Suprapubic skin (tissue), 4 donors: ENCODE data around the gene SUSD4. TPM values are rescaled to one million over a fixed set of nuclear protein-coding genes. Genes with fewer than 3 reads are reported as not detected.

Source experiments
- DNase-seq, 2 donors: peaks; one replicate each; pipeline ENCODE4 v3.0.0-alpha.2; 2019; ENCODE audit warnings: low spot score in 2 of 2
- H3K27ac ChIP-seq: fragments of 200-600 bp; sonication (generic); one replicate; pipeline ENCODE4 v1.5.1; 2019
- H3K27me3 ChIP-seq: fragments of 200-600 bp; sonication (generic); one replicate; pipeline ENCODE4 v1.5.1; 2019
- H3K36me3 ChIP-seq: fragments of 200-600 bp; sonication (generic); one replicate; pipeline ENCODE4 v1.5.1; 2019
- H3K4me1 ChIP-seq: fragments of 200-600 bp; sonication (generic); one replicate; pipeline ENCODE4 v1.5.1; 2019
- H3K4me3 ChIP-seq: fragments of 200-600 bp; sonication (generic); one replicate; pipeline ENCODE4 v1.5.1; 2019; ENCODE audit warnings: mild to moderate bottlenecking
- H3K9me3 ChIP-seq: fragments of 200-600 bp; sonication (generic); one replicate; pipeline ENCODE4 v1.5.1; 2019
- CTCF ChIP-seq, 2 donors: fragments of 200-600 bp in 1 of 2; fragments of 450-650 bp in 1 of 2; sonication (generic) in 1 of 2; IDR thresholded peaks; one replicate each; pipeline ENCODE4 v1.5.1; 2016 to 2019; ENCODE audit warnings: antibody characterized with exemption in 2 of 2, mild to moderate bottlenecking in 1 of 2, moderate library complexity in 1 of 2
- EP300 ChIP-seq: sonication (generic); formaldehyde crosslinking; IDR thresholded peaks from one replicate; pipeline ENCODE4 v1.6.1; 2017; ENCODE audit warnings: antibody characterized with exemption
- POLR2A ChIP-seq, 2 donors: fragments of 450-650 bp; IDR thresholded peaks; one replicate each; pipeline ENCODE4 v1.6.1; 2017; ENCODE audit warnings: antibody characterized with exemption in 2 of 2, mild to moderate bottlenecking in 2 of 2, moderate library complexity in 2 of 2
- POLR2AphosphoS5 ChIP-seq, 3 donors: sonication (generic); formaldehyde crosslinking; IDR thresholded peaks; one replicate each; pipeline ENCODE4 v1.6.1; 2017; ENCODE audit warnings: antibody characterized with exemption in 3 of 3
- WGBS: methylation state at CpG from one replicate; pipeline ENCODE4 v1.1.5; 2018; 5-methylcytosine and 5-hydroxymethylcytosine counted together
- total RNA-seq, 4 donors: library from RNA; depleted of rRNA; stranded (reverse); fragments of >200 nt; gene quantifications; one replicate each; pipeline ENCODE4 v1.1.0, GENCODE V29; 2016

The SUSD4 gene
- total RNA-seq, 4 donors from 2014 or later = 3.3 to 11.3 (median 6.7) TPM

GRCh38 chr1:223209293-223209898 lies 154.6 kb downstream of the SUSD4 start:
- no peaks in the 10 kb centered on the region for H3K9me3 ChIP-seq
- TF ChIP-seq EP300 (no peak), CTCF (IDR thresholded peaks at IDR 0.05) (no peak), POLR2A (IDR thresholded peaks at IDR 0.05) (no peak), POLR2AphosphoS5 (IDR thresholded peaks at IDR 0.05) (no peak)
- no peak overlapping the region for H3K4me3 ChIP-seq
- H3K27ac ChIP-seq = no peak overlapping the region
- no peak for DNase-seq
- WGBS = 89% methylated on average over 7 of the region's 7 CpGs
- peaks cover 3% of the 10 kb centered on the region for H3K27me3 ChIP-seq
- H3K4me1 ChIP-seq = no peaks in the 10 kb centered on the region
- no peaks in the 10 kb centered on the region for H3K36me3 ChIP-seq

- 73% methylated on average over 13 of the region's 13 CpGs for WGBS
- no peak overlapping the region for H3K4me3 ChIP-seq
Observed at GRCh38 chr1:223208164-223209076, 155.6 kb downstream of the SUSD4 start.

DNA sequence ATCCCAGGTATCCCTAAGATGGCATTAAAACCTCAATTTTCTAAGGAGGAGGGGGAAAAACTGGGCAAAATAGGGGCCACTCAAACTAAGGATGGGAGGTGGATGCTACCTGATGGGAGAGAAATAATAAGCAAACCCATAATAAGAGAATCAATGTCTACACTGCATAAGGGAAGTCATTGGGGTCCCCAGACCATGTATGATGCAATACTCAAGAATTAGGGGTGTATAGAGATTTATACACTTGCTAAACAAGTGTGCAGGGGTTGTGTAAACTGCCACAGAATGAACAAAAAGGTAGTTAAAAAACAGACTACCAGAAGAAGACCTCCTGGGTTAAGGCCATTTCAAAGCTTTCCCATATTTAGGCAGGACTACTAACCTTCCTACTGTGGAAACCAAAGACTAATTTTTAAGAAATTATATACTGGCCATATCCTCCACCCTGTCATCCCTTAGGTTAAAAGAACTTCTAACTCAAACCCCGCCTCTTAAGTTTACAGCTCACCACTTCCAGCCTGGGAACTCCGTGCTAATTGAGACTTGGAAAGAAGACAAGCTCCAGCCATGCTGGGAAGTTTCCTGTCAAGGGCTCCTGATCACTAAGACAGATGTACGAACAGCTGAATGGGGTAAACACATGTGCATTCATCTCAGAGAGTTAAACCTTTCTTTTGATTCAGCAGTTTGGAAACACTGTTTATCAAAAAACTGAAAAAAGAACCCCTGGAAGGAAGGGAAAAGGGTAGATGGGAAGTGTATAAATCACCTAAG lies 156.5 kb downstream of the SUSD4 start:
- no peaks in the 10 kb centered on the region for H3K36me3 ChIP-seq
- H3K9me3 ChIP-seq = no peaks in the 10 kb centered on the region
- TF ChIP-seq POLR2AphosphoS5 (IDR thresholded peaks at IDR 0.05) (no peak), POLR2A (IDR thresholded peaks at IDR 0.05) (no peak), EP300 (no peak), CTCF (IDR thresholded peaks at IDR 0.05) (no peak)
- H3K27me3 ChIP-seq = peaks cover 3% of the 10 kb centered on the region
- no peak overlapping the region for H3K4me3 ChIP-seq
- H3K4me1 ChIP-seq = no peaks in the 10 kb centered on the region
- H3K27ac ChIP-seq = no peak overlapping the region
- 46% methylated on average over 3 of the region's 3 CpGs for WGBS
- no peak for DNase-seq

More at GRCh38 chr1:223208164-223209076, 155.6 kb downstream of the SUSD4 start:
- H3K36me3 ChIP-seq = no peaks in the 10 kb centered on the region
- DNase-seq = no peak
- TF ChIP-seq EP300 = no peak
- TF ChIP-seq POLR2A (IDR thresholded peaks at IDR 0.05) = no peak
- no peak for TF ChIP-seq CTCF (IDR thresholded peaks at IDR 0.05)
- no peak for TF ChIP-seq POLR2AphosphoS5 (IDR thresholded peaks at IDR 0.05)
- no peaks in the 10 kb centered on the region for H3K9me3 ChIP-seq
- H3K27ac ChIP-seq = no peak overlapping the region
- H3K27me3 ChIP-seq = peaks cover 3% of the 10 kb centered on the region
- no peaks in the 10 kb centered on the region for H3K4me1 ChIP-seq

GRCh38 chr1:223204424-223204823 lies 159.6 kb downstream of the SUSD4 start:
- no peaks in the 10 kb centered on the region for H3K9me3 ChIP-seq
- peaks cover under 1% of the 10 kb centered on the region for H3K27me3 ChIP-seq
- no peaks in the 10 kb centered on the region for H3K4me1 ChIP-seq
- no peaks in the 10 kb centered on the region for H3K36me3 ChIP-seq
- H3K4me3 ChIP-seq = no peak overlapping the region
- WGBS = 100% methylated on average over 1 of the region's 4 CpGs
- TF ChIP-seq EP300 = no peak
- no peak for DNase-seq
- no peak overlapping the region for H3K27ac ChIP-seq

- Histone ChIP-seq H3K36me3 (no peaks in the 10 kb centered on the region), H3K9me3 (no peaks in the 10 kb centered on the region), H3K4me1 (no peaks in the 10 kb centered on the region), H3K27me3 (no peaks in the 10 kb centered on the region), H3K27ac (no peak overlapping the region), H3K4me3 (no peak overlapping the region)
- DNase-seq = no peak
- 81% methylated on average over 6 of the region's 6 CpGs for WGBS
- TF ChIP-seq POLR2AphosphoS5 (IDR thresholded peaks at IDR 0.05) (no peak), EP300 (no peak), POLR2A (IDR thresholded peaks at IDR 0.05) (no peak), CTCF (IDR thresholded peaks at IDR 0.05) (no peak)
Observed at GRCh38 chr1:223203694-223204093, 160.3 kb downstream of the SUSD4 start.
